Urinary bladder (tissue), 4 donors: Measurements from ENCODE around the gene CD1D. TPM values are rescaled to one million over a fixed set of nuclear protein-coding genes. Genes with fewer than 3 reads are reported as not detected.
"Not testable (repeated sequence)": the region's sequence is repeated elsewhere in the genome, so short reads cannot be mapped to it uniquely, and the experiment has no call there.

ENCODE experiments used
- DNase-seq: peaks from one replicate; pipeline ENCODE4 v3.0.0-alpha.2; 2015; ENCODE audit errors: extremely low spot score
- H3K27ac ChIP-seq: one replicate; pipeline ENCODE4 v1.5.1; 2013; ENCODE audit warnings: low read depth, mild to moderate bottlenecking, moderate library complexity
- H3K36me3 ChIP-seq: one replicate; pipeline ENCODE4 v1.6.1; 2013; ENCODE audit warnings: mild to moderate bottlenecking, moderate library complexity; ENCODE audit not compliant: insufficient read depth
- H3K4me1 ChIP-seq: one replicate; pipeline ENCODE4 v1.6.1; 2013; ENCODE audit warnings: mild to moderate bottlenecking, moderate library complexity; ENCODE audit not compliant: insufficient read depth
- H3K4me3 ChIP-seq: one replicate; pipeline ENCODE4 v1.5.1; 2013; ENCODE audit warnings: low read depth, low read length
- WGBS: extraction: QIAGEN DNeasy Blood & Tissue Kit; methylation state at CpG from one replicate; pipeline ENCODE4 v1.1.7; 2013; 5-methylcytosine and 5-hydroxymethylcytosine counted together
- polyA plus RNA-seq: library from polyadenylated mRNA; stranded (reverse); fragments of 200-250 nt; gene quantifications from one replicate; pipeline ENCODE4 v1.2.3, GENCODE V29; 2013
- total RNA-seq: library from RNA; depleted of rRNA; stranded (reverse); fragments of >200 nt; gene quantifications from one replicate; pipeline ENCODE4 v1.2.3, GENCODE V29; 2014
- donor health status: healthy with polysubstance abuse.
- donor health status: healthy.

Gene CD1D
- total and polyA plus RNA-seq, 2 donors: 1.6 to 2.7 TPM

GRCh38 chr1:158153746-158154444 lies 26.8 kb upstream of the CD1D start:
- H3K4me3 ChIP-seq: no peak overlapping the region
- no peaks in the 10 kb centered on the region for H3K36me3 ChIP-seq
- H3K27ac ChIP-seq: no peak overlapping the region
- no peak for DNase-seq
- WGBS: 62% methylated on average over 5 of the region's 5 CpGs
- H3K4me1 ChIP-seq: no peaks in the 10 kb centered on the region

DNA sequence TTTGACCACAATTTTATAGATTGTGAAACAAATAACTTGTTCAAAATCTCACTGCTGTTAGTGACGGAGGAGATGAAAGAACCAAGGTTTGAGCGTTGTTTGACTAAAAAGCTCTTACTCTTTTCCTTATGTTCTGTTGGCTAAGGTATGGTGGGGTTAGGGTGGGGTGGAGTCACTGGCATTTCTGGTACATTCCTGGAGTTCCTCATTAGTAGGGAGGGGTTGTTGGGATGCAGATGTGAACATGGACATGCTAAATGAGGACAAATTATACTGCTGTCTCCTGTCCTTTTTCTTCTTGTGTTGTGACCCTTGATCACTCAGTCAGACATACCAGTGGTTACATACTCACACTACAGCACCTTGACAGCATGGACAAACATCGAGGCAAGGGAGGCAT lies 26.2 kb upstream of the CD1D start:
- no peak overlapping the region for H3K27ac ChIP-seq
- H3K4me3 ChIP-seq: no peak overlapping the region
- H3K36me3 ChIP-seq: no peaks in the 10 kb centered on the region
- DNase-seq: no peak
- WGBS: 83% methylated on average over 3 of the region's 3 CpGs
- no peaks in the 10 kb centered on the region for H3K4me1 ChIP-seq

GRCh38 chr1:158155673-158156072 lies 25.0 kb upstream of the CD1D start:
- WGBS: 88% methylated on average over 1 of the region's 1 CpG
- Histone ChIP-seq H3K4me1 (no peaks in the 10 kb centered on the region), H3K27ac (no peak overlapping the region), H3K36me3 (no peaks in the 10 kb centered on the region), H3K4me3 (no peak overlapping the region)
- no peak for DNase-seq

DNA sequence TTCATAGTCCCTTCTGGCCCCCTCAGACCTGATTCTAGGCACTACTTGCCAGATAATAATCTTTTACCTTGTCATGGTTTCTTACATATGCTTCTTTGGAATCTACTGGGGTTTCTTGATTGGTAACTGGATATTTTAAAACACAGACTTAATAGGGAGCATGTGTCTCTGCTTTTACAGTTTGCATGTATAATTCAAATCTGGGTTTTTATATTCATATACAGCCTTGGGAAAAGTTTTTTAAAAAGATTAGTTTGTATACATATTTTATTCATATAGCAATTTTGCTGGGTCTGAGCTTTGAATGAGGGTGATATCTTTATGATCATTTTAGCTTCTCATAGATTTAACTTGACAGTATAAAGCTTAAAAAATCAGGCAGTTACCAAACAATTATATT lies 21.1 kb upstream of the CD1D start:
- no peak overlapping the region for H3K27ac ChIP-seq
- H3K4me1 ChIP-seq: no peaks in the 10 kb centered on the region
- H3K4me3 ChIP-seq: no peak overlapping the region
- no peak for DNase-seq
- H3K36me3 ChIP-seq: no peaks in the 10 kb centered on the region

- Histone ChIP-seq H3K27ac (no peak overlapping the region), H3K4me3 (no peak overlapping the region), H3K4me1 (no peaks in the 10 kb centered on the region), H3K36me3 (no peaks in the 10 kb centered on the region)
- WGBS: 29% methylated on average over 2 of the region's 2 CpGs
- DNase-seq: no peak
These were observed 19.2 kb upstream of the CD1D start for GRCh38 chr1:158161446-158161845.

GRCh38 chr1:158163000-158163947 lies 17.4 kb upstream of the CD1D start:
- H3K4me1 ChIP-seq: no peaks in the 10 kb centered on the region
- H3K27ac ChIP-seq: no peak overlapping the region
- H3K4me3 ChIP-seq: no peak overlapping the region
- WGBS: 67% methylated on average over 3 of the region's 3 CpGs
- no peaks in the 10 kb centered on the region for H3K36me3 ChIP-seq
- no peak for DNase-seq

- H3K27ac ChIP-seq: no peak overlapping the region
- no peaks in the 10 kb centered on the region for H3K36me3 ChIP-seq
- H3K4me3 ChIP-seq: no peak overlapping the region
- H3K4me1 ChIP-seq: no peaks in the 10 kb centered on the region
- no peak for DNase-seq
These were observed 11.6 kb upstream of the CD1D start for GRCh38 chr1:158169105-158169504.

GRCh38 chr1:158175915-158176314 lies 4.8 kb upstream of the CD1D start:
- 95% methylated on average over 5 of the region's 5 CpGs for WGBS
- H3K4me1 ChIP-seq, H3K36me3 ChIP-seq, DNase-seq, H3K4me3 ChIP-seq, H3K27ac ChIP-seq: not testable (repeated sequence)

- H3K36me3 ChIP-seq: no peaks in the 10 kb centered on the region
- H3K27ac ChIP-seq: no peak overlapping the region
- 93% methylated on average over 5 of the region's 5 CpGs for WGBS
- no peak for DNase-seq
- H3K4me1 ChIP-seq: no peaks in the 10 kb centered on the region
- H3K4me3 ChIP-seq: no peak overlapping the region
These were observed 4.3 kb upstream of the CD1D start for GRCh38 chr1:158176399-158176798.

DNA sequence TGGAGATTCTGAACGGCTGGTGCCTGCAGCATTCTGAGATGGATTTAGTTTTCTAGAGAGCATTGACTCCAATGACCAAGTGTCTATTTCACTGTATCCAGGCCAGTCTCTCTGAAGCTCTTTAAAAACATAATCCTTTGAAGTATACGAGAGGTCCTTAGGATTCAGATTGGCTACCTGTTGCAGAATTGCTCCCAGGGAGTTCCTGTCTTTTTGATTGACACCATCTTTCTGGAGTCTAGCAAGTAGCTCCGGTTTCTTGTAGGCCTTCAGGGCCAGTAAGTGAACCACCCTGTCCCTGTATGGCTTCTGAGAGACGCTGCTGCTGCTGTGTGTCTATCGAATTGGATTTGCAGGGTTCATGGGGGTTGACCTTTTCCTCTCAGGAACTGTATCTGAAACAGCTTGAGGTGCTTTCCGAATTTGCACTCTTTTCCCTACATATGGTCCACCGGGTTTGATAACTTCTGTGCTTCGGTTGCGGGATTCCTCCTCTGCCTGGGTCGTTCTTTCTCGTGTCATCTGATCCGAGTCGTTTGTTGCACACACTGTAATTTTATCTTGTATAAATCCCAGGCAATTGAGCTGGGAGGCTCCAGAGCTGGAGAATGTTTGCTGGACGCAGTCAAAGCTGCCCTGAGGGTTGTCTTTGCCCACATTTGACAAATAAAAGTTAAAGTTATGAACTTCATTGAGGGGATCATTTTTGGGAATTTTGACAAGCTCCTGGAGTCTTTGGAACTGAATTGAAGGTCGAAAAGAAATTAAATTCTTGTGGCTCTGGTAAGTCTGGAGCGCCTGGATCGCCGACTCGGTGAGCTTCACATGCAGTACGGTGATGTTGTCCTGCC lies 3.6 kb upstream of the CD1D start:
- H3K36me3 ChIP-seq, DNase-seq, H3K27ac ChIP-seq, H3K4me1 ChIP-seq: not testable (repeated sequence)
- 45% methylated on average over 20 of the region's 20 CpGs for WGBS
- peak overlapping the region; percentile 42 for H3K4me3 ChIP-seq

DNA sequence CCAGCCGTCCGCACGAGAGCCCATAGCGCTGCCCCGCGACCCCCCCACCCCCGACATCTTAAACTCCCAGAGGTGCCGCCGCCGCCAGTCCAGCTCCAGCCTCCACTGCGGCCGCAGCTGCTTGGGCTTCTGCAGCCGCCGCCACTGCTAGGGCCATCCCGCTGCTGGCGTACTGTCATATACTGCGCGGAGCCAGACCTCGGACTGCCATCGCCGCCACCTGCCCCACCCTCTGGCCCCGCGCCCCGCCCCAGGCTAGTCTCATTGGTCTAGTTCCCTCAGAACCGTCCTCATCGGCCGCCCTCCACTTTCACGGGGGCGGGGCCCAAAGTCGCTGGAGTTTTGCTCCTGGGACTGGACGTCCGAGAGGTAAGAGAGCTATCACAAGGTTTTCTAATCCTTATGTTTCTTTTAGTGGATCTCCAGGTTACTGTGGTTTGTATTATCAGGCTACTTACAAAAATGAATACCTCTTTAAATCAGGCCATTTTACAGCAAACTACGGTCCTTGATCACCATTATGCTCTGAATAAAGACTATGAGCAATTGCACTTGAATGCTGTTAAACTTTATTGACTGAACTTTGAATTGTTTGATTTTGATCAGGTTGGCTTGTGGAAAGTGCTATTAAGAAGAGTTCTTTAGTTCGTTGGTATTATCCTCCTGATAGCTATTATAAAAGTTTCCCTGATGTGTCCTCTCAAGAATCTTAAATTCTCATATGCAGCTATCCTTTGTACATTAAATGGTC lies 2.8 kb upstream of the CD1D start:
- Histone ChIP-seq H3K4me3 (peak overlapping the region; percentile 42), H3K4me1 (no peaks in the 10 kb centered on the region), H3K27ac (no peak overlapping the region), H3K36me3 (no peaks in the 10 kb centered on the region)
- WGBS: 13% methylated on average over 34 of the region's 34 CpGs
- DNase-seq: no peak

DNA sequence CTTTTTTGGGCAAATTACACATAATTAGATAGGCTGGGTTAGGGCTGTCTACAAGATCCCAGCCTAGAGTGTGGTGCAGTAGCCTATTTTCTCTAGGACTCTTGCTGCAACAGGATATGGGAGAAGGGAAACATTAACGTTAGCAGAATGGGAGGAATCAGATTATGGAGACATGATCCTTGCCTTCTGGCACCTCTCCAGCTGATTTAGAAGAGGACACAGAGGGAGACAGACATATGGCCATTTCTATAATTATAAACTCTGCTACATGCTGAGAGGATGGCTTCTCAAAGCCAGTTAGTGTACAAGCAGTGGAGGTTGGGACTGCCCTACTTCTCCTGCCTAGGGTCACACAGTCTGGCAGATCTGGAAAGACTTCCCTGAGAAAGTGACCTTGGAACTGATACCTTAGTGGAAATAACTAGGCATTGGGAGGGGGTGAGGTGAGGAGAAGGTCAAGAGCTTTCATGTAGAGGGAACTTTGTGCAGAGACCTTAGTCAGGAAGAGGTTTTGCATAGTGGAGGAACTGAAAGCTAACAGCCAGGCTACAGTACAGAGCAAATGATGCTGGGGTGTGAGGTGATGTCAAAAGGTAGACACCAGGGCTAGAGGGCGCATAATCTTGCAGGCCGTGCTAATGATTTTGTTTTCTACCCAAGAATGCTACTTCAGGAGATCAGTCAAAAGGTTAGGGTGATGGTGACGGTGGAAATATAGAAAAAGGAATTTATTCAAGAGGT lies 1.2 kb upstream of the CD1D start:
- H3K36me3 ChIP-seq: no peaks in the 10 kb centered on the region
- DNase-seq: no peak
- H3K4me1 ChIP-seq: no peaks in the 10 kb centered on the region
- no peak overlapping the region for H3K4me3 ChIP-seq
- 78% methylated on average over 4 of the region's 4 CpGs for WGBS
- H3K27ac ChIP-seq: no peak overlapping the region
